SHP77 treated with DMSO at 0.1 percent for 48 hours (cell line): ENCODE data around the gene SFMBT2.
"Not testable (repeated sequence)": the region's sequence is repeated elsewhere in the genome, so short reads cannot be mapped to it uniquely, and the experiment has no call there.

Source experiments
- DNase-seq: peaks from one replicate; lab custom pipeline; 2025; lab: John Stamatoyannopoulos, UW

Gene SFMBT2

DNA sequence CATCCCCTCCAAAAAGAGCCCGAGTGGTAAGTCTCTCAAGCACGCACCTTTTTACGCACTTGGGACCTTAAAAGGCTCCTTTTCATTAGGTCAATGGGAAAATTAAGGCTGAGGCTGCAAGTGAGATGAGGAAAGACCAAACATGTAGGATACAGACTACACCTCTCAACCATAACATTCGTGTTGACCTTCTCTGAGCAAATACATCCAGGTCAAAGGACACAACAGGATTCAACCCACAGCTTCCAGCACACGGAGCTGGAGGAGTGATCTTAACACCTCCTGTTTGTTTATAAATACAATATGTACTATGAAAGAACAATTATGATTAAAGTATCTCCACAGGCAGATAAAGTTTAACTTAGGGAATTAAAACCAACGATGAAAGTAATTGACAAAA is 9.7 kb downstream of the SFMBT2 start:
- no peak for DNase-seq

DNA sequence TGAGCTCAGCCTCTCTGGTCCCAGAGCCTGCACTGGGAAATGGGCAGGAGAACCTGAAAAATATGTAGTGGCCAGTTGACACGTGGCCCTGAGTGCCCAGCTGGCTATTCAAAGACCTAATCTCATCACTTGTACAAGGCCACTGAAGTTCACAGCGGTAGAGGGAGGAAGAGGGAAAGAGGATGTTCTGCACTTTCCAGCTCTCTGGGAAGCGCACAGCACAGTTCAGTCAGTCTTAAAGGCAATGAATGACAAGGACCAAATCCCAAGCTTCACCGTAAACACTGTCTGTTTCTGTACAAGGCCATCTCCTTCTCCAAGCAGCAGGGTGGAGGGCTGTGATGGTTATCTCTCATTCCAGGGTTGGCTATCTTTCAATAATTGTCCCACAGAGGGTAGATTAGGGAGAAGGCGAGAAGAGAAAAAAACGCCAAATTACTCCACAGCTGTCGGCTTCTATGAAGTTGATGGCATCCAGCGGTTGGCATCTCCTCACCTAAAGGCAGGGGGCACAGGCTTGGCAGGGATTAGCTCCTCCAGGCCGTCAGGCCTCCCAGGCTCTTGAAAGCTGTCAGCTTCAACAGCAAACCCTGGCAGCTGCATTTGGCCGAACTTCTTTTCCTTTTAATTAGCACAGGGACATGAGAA is 10.6 kb downstream of the SFMBT2 start:
- DNase-seq, result no peak

DNA sequence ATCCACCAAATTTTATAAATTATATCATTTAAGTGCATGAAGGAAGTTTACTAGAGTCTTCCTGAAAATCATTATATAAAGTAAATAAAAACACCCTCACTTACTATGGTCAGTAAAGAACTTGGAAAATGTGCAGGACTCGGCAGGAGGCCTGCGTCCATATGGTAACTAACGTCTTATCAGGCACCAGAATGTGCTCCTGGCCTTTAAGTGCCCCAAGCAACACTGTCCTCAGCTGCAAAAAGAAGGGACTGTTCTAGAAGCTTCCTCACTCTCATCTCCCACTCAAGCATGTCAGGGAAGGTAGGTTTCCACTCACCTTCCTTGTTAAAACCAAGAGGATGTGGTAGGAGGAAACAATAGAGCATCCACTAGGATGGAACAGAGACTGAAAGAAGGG is 11.3 kb downstream of the SFMBT2 start:
- no peak for DNase-seq

DNA sequence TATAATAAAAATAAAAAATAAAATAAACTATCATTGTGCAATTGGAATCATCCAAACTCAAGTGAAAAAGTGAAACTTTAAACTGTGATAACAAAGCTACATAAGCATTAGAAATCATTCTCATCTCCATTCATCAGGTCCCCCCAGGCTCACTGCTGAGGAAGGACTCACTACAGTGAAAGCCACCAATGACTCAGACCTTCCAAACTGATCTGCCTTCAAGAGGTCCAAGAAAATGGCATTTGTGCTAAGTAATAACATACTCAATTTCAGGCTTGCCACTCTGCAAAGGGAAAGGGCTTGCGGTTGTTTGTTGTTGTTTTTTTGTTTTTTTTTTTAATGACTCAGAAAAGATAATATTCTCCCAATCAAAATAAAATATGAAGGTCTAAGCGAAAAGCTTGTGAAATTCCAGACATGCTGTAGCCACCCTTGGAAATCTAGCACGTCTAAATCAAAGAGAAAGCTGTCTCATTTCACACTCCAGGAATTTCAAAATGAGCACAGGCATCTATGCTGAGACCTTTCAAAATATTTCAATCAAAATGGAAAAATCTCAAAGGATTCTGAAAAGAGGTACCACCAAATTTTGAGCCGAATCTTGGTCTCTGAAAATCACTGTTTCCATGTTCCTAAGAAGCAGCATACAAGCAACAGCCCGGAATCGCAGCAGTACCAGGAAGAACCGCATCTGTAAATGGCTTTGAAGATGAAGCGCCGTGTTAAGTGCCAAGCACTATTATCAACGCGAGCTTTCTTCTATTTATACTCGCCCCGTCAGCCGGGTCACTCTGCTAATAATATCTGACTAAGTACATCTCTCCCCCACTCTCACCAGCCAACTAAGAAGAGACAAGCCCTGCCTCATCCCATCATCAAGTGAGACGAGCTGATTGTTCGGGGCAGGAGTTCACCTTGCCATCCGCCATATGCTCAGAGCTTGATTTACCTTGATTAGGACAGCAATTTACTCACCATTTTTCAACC is 13.5 kb downstream of the SFMBT2 start:
- DNase-seq, result no peak

DNA sequence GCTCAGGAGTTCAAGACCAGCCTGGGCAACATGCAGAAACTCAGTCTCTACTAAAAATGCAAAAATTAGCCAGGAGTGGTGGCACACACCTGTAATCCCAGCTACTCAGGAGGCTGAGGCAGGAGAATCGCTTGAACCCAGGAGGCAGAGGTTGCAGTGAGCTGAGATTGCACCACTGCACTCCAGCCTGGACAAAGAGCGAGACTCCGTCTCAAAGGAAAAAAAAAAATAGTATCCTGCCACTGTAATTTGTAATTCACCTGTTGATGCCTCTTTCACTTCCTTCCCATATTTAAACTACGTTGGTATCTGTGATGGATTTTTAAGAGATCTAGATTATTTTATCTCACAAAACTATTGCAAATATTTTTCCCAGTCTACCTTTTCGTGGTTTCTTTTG is 18.5 kb downstream of the SFMBT2 start:
- not testable (repeated sequence) for DNase-seq

DNA sequence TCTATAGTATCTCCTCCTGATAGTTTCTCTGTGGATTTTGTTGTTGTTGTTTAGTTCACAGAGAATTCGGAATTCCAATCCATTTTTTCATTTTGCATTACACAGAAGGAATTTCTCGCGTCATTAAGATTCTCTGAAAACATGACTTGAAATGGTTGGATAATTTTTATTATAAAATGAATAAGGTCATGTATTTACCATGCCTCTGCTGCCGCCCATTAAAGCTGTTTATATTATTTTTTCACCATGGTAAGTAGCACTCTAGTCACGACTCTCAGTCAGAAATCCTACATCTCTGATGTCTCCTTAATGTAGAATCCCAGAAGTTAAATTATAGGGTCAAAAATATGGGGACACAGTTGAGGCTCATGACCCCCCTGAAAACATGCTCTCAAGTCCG is 19.1 kb downstream of the SFMBT2 start:
- no peak for DNase-seq

DNA sequence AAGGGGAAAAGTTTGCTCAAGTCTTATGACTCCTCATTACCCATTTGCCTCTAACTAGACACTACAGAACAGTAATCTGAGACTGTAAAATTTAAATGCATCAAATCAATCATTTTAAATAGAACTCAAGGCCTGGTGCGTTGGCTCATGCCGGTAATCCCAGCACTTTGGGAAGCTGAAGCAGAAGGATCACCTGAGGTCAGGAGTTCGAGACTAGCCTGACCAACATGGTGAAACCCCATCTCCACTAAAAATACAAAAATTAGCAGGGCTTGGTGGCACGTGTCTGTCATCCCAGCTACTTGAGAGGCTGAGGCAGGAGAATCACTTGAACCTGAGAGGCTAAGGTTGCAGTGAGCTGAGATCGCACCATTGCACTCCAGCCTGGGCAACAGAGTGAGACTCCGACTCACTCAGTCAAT is 20.1 kb downstream of the SFMBT2 start:
- DNase-seq, result not testable (repeated sequence)

DNA sequence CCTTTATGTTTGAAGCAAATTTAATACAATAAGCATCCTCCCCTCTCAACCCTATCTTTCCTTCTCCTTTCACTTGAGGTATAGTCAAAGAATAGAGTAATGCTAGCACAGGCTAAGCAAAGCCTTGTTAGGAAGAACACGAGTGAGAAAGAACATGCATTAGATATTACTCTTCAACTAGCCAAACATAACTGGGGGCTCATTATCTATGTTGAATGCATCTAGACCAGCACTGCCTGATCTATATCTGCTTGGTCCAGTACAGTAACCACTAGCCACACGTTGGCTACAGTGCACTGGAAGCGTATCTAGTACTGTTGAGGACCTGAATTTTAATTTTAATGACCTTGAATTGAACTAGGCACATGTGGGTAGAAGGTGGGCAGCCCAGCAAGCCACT is 21.0 kb downstream of the SFMBT2 start:
- no peak for DNase-seq

DNA sequence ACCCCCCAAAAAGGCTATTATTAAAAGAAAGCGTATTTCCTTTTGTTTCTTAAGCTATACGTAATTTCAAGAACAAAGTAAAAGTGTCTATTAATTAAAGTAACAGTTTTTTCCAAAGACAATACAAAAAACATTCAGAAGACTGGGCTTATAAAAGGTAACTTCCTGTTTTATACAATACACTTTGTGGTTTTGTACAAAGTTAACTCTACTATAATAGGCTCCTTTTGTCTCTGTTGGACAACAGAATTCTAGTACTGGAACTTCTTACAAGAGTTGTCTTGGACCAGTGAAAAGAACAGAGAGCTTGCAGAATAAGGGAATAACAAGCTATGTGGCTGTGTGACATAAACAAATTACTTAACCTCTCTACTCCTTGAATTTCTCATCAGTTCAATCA is 21.5 kb downstream of the SFMBT2 start:
- no peak for DNase-seq

DNA sequence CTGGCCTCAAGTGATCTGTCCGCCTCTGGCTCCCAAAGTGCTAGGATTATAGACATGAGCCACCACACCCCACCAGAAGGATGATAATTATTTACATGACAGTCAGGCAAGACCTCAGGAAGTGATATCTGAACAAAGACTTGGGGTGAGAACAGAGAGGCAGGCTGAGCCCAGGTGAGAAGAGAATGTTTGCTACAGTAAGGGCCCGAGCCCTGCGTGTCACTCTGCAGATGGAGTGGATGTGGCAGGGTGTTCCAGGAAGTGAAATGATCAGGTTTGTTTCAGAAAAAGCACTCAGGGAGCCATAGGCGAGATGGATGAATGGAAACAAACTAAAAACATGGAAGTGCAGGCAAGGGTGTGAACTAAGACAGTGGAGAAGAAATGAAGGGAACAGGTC is 22.2 kb downstream of the SFMBT2 start:
- no peak for DNase-seq

DNA sequence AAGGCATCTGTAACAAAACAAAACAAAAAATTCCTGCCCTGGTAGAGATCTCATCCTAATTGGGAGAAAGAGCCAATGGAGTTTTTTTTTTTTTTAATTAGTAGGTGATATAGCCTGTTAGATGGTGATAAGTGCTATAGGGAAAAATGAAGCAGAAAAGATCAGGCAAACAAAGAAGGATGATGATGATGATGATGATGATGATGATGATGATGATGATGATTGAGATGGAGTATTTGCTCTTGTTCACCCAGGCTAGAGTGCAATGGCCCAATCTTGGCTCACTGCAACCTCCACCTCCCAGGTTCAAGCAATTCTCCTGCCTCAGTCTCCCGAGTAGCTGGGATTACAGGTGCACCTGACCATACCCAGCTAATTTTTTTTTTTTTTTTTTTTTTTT is 22.7 kb downstream of the SFMBT2 start:
- DNase-seq, result not testable (repeated sequence)

DNA sequence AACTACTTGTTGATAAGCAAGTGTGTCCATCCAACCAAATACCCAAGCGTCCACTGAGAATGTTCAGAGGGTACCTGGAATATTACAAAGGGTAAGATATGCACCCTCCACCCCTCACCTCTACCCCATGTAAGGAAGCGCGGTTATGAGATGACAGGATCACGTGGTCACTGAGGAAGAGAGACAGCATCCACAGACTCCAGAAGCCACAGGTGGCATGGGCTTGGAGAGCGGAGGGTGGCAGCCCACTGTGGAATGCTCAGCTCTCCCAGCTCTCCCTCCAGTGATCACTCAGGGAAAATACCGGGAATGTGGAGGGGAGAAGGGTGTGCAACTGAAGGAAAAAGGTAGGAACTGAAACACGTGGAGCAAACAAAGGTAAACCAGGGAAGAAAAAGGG is 25.7 kb downstream of the SFMBT2 start:
- no peak for DNase-seq

DNA sequence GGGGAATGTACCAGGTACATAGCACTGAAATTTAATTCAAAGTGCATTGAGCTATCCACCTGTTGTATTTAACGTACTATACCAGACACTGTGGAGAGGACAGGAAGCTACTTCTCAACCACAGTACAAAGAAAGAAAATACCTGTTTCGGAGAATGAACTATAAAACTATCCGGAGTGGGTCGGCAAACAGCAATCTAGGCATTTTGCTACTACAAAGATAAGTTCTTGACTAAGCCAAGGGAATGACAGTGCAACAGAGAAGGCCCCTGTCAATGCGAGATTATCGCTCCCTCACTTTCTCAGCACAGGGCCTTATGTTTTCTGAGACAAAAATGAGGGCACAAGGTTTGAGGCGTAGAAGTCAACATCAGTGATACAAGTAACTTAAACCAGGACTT is 27.4 kb downstream of the SFMBT2 start:
- DNase-seq, result no peak

DNA sequence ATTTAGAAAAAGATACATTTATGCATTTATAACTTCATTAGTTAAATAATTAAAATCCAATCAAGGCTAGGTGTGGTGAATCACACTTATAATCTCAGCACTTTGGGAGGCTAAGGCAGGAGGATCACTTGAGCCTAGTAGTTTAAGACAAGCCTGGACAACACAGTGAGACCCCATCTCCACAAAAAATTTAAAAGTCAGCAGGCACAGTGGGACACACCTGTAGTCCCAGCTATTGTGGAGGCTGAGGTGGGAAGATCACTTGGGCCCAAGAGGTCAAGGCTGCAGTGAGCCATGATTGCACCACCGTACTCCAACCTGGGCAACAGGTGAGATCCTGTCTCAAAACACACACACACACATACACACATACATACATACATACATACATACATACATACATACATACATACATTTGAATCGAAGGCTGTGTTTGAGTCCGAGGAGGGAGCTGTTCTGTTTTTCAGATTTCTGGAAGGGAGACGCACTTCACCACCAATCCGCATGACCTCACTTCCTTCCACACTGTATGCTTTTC is 30.1 kb downstream of the SFMBT2 start:
- DNase-seq, result no peak

DNA sequence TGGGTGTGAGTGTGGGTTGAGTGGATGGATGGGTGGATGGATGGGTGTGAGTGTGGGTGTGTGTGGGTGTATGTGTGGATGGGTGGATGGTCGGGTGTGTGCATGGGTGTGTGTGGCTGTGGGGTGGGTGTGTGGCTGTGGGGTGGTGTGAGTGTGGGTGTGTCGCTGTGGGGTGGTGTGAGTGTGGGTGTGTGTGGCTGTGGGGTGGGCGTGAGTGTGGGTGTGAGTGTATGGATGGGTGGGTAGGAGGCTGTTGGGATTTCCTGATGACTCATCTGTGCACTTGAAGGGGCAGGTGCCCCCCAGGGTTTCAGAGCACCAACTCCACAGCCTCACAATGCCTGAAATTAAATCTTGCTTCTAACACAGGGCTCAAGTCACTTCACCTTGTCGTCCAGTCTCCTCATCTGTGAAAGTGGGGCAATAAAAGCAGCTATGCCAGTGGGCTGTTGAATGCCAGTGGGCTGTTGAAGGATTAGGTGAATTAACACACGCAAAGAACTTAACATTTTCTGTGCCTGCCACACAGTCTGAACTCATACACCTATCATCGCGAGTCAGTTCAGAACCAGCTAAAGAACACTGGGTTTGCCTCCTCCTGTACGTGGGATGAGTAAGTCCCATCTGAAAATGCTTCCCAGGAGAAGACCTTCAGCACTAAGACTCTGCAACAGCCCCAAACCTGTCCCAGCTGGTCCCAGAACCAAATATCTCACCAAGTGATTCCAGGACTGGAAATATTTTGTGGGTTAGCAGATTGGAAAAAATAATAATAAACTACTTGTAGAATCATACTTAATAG is 32.0 kb downstream of the SFMBT2 start:
- no peak for DNase-seq

DNA sequence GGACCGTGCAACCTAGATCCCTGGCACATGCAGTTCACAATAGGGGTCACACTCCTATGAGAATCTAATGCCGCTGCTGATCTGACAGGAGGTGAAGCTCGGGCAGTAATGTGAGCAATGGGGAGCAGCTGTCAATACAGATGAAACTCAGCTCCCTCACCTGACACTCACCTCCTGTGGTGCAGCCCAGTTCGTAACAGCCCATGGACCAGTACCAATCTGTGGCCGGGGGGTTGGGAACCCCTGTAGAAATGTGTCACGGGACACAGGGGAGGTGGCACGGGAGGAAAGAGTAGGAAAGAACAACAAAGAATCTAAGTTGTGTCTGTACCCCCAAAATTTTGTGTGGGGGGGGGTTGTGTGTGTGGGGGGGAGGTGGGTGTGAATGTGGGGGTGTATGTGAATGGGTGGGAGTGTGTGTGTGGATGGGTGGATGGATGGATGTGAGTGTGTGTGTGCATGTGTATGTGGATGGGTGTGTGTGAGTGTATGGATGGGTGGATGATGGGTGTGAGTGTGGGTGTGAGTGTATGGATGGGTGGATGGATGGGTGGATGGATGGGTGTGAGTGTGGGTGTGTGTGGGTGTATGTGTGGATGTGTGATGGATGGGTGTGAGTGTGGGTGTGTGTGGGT is 33.1 kb downstream of the SFMBT2 start:
- no peak for DNase-seq

DNA sequence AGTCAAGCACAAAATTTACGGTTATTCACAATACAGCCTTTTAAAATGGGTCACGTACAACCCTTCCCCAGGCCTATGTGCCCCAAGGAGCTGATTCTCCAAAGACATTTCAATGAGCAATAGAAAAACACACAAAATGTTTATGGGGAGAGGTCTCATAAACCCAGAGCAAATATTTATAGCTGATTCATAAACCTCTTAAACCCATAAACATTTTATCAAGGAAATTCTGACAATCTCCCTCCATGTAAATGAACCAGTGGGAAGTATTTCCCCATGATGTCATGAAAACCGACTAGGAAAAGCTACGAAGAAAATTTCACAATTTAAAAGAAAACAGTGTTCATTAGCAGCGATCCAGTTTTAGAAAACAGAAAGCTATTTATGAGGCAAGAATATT is 36.0 kb downstream of the SFMBT2 start:
- DNase-seq, result no peak

DNA sequence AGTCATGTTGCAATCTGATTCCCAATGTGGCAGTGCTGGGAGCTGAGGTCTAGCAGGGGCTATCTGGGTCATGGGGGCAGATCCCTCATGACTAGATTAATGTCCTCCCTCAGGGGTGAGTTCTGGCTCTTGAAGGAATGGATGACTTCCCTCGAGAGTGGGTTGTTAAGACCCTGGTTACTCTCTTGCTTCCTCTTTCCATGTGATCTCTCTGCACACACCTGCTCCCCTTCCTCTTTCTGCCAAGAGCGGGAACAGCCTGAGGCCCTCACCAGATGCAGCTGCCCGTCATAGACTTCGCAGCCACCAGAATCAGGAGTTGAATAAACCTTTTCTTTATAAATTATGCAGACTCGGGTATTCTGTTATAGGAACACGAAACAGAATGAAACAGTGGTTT is 37.8 kb downstream of the SFMBT2 start:
- no peak for DNase-seq

DNA sequence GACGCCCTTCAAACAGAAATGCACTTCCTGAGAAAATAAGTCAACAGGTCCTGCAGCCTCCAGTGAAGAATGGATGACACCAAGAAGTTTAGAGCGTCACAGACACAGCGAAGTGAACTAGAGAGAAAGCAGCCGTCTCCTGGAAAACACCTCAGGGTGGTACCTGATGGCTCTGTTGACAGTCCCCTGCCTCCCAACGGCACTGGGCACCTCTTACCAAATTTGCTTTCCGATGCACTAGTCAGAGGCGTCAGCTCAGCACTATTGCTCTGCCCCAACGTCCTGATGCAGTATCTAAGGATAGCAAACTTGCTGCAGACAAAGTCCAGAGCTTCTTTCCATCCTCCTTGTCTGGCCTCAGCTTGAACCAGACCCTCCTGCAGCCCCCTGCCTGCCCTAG is 38.3 kb downstream of the SFMBT2 start:
- no peak for DNase-seq

DNA sequence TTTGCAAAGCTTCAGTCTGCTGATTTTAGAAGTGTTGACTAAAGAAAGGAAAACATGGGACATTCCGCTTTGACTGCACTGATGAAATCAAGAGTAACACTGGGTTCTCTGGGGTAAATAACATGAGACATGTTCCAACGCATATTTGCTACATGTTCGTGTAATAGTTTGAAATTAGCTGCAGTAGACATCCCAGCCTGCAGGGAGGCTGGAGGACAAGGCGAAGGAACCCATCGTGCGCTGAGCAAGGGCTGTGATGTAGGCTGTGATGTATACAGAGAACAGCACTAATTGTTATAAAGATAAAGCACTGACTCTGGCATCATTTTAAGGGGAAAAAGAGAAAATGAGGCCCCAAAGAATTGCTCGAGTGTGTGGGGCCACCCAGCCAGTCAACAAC is 40.3 kb downstream of the SFMBT2 start:
- no peak for DNase-seq

DNA sequence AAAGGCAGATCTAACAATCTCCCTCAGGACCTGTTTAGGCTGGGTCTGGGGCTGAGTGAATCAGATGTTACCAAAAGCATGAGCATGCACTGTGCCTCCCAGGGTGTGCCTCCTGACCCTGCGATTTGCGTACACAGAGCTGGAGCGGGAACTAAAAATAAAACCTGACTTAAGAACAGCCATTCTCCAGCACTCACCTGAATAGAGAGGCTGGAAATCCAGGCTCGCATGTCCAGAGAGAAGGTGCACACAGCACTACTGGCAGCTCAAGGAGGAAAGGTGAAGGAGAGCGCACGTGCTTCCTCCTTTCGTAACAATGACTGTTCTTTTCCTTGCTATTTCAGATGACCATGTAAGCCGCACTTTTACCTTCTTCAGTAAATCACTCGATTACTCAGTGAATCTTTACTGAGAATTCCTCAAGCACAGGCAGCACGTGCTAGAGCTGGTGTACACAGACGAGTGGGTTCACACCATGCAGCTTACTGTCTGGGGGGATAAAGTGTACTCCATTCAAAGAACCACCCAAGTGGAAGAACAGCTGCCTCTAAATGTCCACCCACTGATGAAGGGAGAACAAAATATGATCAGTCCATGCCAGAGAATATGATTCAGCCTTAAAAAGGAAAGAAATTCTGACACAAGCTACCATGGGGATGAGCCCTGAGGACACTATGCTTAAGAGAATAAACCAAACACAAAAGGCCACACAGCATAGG is 45.6 kb downstream of the SFMBT2 start:
- DNase-seq, result no peak
